RWPE2 (cell line): ENCODE measurements around the gene GPR25.

Source experiments
- ATAC-seq: fragments of 200-7000 bp; cut with Tn5 transposase; 3 replicates; pipeline ENCODE4 v1.9.1; 2021; ENCODE audit warnings: low read depth
- DNase-seq: peaks from one replicate; pipeline ENCODE4 v3.0.0-alpha.2; 2020; ENCODE audit warnings: low spot score
- H3K27ac ChIP-seq: fragments of 450-650 bp; 2 replicates; pipeline ENCODE4 v1.5.1; 2017; ENCODE audit warnings: mild to moderate bottlenecking; ENCODE audit not compliant: poor library complexity, severe bottlenecking
- H3K27me3 ChIP-seq: fragments of 250-450 bp; sonication (Bioruptor Pico); 2 replicates; pipeline ENCODE4 v1.5.1; 2021; ENCODE audit warnings: mild to moderate bottlenecking, moderate library complexity; ENCODE audit not compliant: insufficient read depth, poor library complexity, severe bottlenecking
- H3K36me3 ChIP-seq: fragments of 250-450 bp; sonication (Bioruptor Pico); 2 replicates; pipeline ENCODE4 v1.5.1; 2020; ENCODE audit warnings: low read depth, mild to moderate bottlenecking, moderate library complexity
- H3K4me1 ChIP-seq: fragments of 250-450 bp; sonication (Bioruptor Pico); 2 replicates; pipeline ENCODE4 v1.5.1; 2021; ENCODE audit warnings: mild to moderate bottlenecking, moderate library complexity; ENCODE audit not compliant: insufficient read depth, poor library complexity, severe bottlenecking
- H3K4me3 ChIP-seq: fragments of 250-450 bp; sonication (Bioruptor Pico); 2 replicates; pipeline ENCODE4 v1.5.1; 2021; ENCODE audit warnings: mild to moderate bottlenecking, moderate library complexity; ENCODE audit not compliant: severe bottlenecking
- H3K9me3 ChIP-seq: fragments of 250-450 bp; sonication (Bioruptor Pico); 2 replicates; pipeline ENCODE4 v1.5.1; 2021; ENCODE audit warnings: mild to moderate bottlenecking, moderate library complexity; ENCODE audit not compliant: severe bottlenecking
- CTCF ChIP-seq: fragments of 450-650 bp; IDR thresholded peaks from one replicate; pipeline ENCODE4 v1.5.1; 2017; ENCODE audit warnings: mild to moderate bottlenecking, moderate library complexity; ENCODE audit not compliant: poor library complexity, severe bottlenecking

GPR25 gene

GRCh38 chr1:200877839-200878551, 5.2 kb downstream of the GPR25 start:
- no peak overlapping the region for H3K4me3 ChIP-seq
- H3K9me3 ChIP-seq: no peaks in the 10 kb centered on the region
- no peak overlapping the region for H3K27ac ChIP-seq
- H3K27me3 ChIP-seq: peaks cover 6% of the 10 kb centered on the region
- ATAC-seq: no peak
- no peak for TF ChIP-seq CTCF
- peaks cover 5% of the 10 kb centered on the region for H3K4me1 ChIP-seq
- no peaks in the 10 kb centered on the region for H3K36me3 ChIP-seq
- no peak for DNase-seq

GRCh38 chr1:200880212-200880611, 7.4 kb downstream of the GPR25 start:
- TF ChIP-seq CTCF: no peak
- Histone ChIP-seq H3K4me1 (peaks cover 5% of the 10 kb centered on the region), H3K36me3 (no peaks in the 10 kb centered on the region), H3K4me3 (no peak overlapping the region), H3K27ac (no peak overlapping the region), H3K27me3 (no peaks in the 10 kb centered on the region), H3K9me3 (no peaks in the 10 kb centered on the region)
- peak; percentile 20 for DNase-seq
- ATAC-seq: no peak

- ATAC-seq: no peak
- H3K27me3 ChIP-seq: no peaks in the 10 kb centered on the region
- no peak for TF ChIP-seq CTCF
- peak; percentile 2 for DNase-seq
- H3K4me1 ChIP-seq: peaks cover 5% of the 10 kb centered on the region
- H3K9me3 ChIP-seq: no peaks in the 10 kb centered on the region
- H3K4me3 ChIP-seq: no peak overlapping the region
- no peaks in the 10 kb centered on the region for H3K36me3 ChIP-seq
- H3K27ac ChIP-seq: no peak overlapping the region
Observed at GRCh38 chr1:200883118-200883517, 10.3 kb downstream of the GPR25 start.

- H3K27me3 ChIP-seq: no peaks in the 10 kb centered on the region
- H3K27ac ChIP-seq: no peak overlapping the region
- H3K9me3 ChIP-seq: no peaks in the 10 kb centered on the region
- no peak for DNase-seq
- ATAC-seq: no peak
- H3K4me1 ChIP-seq: peaks cover 5% of the 10 kb centered on the region
- TF ChIP-seq CTCF: no peak
- H3K4me3 ChIP-seq: no peak overlapping the region
- H3K36me3 ChIP-seq: no peaks in the 10 kb centered on the region
Observed at GRCh38 chr1:200885623-200886402, 13.0 kb downstream of the GPR25 start.

GRCh38 chr1:200886594-200886993, 13.8 kb downstream of the GPR25 start:
- no peak overlapping the region for H3K4me3 ChIP-seq
- no peaks in the 10 kb centered on the region for H3K36me3 ChIP-seq
- no peak overlapping the region for H3K27ac ChIP-seq
- peaks cover 5% of the 10 kb centered on the region for H3K4me1 ChIP-seq
- no peaks in the 10 kb centered on the region for H3K27me3 ChIP-seq
- no peak for TF ChIP-seq CTCF
- H3K9me3 ChIP-seq: no peaks in the 10 kb centered on the region
- no peak for ATAC-seq
- DNase-seq: no peak
